GM19372 (cell line): ENCODE data around the gene M1AP.
"Not testable (repeated sequence)": the region's sequence is repeated elsewhere in the genome, so short reads cannot be mapped to it uniquely, and the experiment has no call there.

ENCODE experiments used
- ATAC-seq: cut with Tn5 transposase; IDR thresholded peaks from one replicate; pipeline ENCODE4 v1.9.1; 2021; ENCODE audit warnings: mild to moderate bottlenecking, low read depth, moderate library complexity; ENCODE audit not compliant: unreplicated experiment

Gene M1AP

GRCh38 chr2:74653985-74654882 is 6.1 kb upstream of the M1AP start, which contains the start of gene SEMA4F:
SEMA4F (plus strand) TSS chr2:74654247; CDS start chr2:74654377, 130 bp downstream.
- peak; percentile 99 for ATAC-seq

- peak; percentile 14 for ATAC-seq
Observed at GRCh38 chr2:74653589-74653984, 5.5 kb upstream of the M1AP start.

- no peak for ATAC-seq
Observed at GRCh38 chr2:74646834-74647482, 1.2 kb downstream of the M1AP start.

GRCh38 chr2:74646201-74646600 is 1.9 kb downstream of the M1AP start:
- no peak for ATAC-seq

GRCh38 chr2:74645344-74645743 is 2.8 kb downstream of the M1AP start:
- ATAC-seq = no peak

GRCh38 chr2:74639550-74639949 is 8.6 kb downstream of the M1AP start:
- ATAC-seq = no peak

GRCh38 chr2:74632939-74633312 is 15.2 kb downstream of the M1AP start:
- no peak for ATAC-seq

- no peak for ATAC-seq
Observed at GRCh38 chr2:74632209-74632938, 15.8 kb downstream of the M1AP start.

- ATAC-seq = not testable (repeated sequence)
Observed at GRCh38 chr2:74630454-74630853, 17.7 kb downstream of the M1AP start.

- ATAC-seq = no peak
Observed at GRCh38 chr2:74628538-74629105, 19.5 kb downstream of the M1AP start.

- ATAC-seq = no peak
Observed at GRCh38 chr2:74625658-74626425, 22.3 kb downstream of the M1AP start.

GRCh38 chr2:74620671-74621070 is 27.5 kb downstream of the M1AP start:
- ATAC-seq = no peak

- no peak for ATAC-seq
Observed at GRCh38 chr2:74619651-74620297, 28.4 kb downstream of the M1AP start.

GRCh38 chr2:74618410-74619083 is 29.6 kb downstream of the M1AP start:
- ATAC-seq = no peak

- no peak for ATAC-seq
Observed at GRCh38 chr2:74617122-74617521, 31.0 kb downstream of the M1AP start.

GRCh38 chr2:74606927-74607326 is 41.2 kb downstream of the M1AP start:
- ATAC-seq = no peak

- ATAC-seq = no peak
Observed at GRCh38 chr2:74603282-74604000, 44.7 kb downstream of the M1AP start.

- no peak for ATAC-seq
Observed at GRCh38 chr2:74602586-74603281, 45.4 kb downstream of the M1AP start.
